ENCODE results near the gene MRPL55. TPM values are rescaled to one million over a fixed set of nuclear protein-coding genes. Genes with fewer than 3 reads are reported as not detected.

The MRPL55 gene
- polyA plus RNA-seq, 1 experiment = 80.8 TPM

DNA sequence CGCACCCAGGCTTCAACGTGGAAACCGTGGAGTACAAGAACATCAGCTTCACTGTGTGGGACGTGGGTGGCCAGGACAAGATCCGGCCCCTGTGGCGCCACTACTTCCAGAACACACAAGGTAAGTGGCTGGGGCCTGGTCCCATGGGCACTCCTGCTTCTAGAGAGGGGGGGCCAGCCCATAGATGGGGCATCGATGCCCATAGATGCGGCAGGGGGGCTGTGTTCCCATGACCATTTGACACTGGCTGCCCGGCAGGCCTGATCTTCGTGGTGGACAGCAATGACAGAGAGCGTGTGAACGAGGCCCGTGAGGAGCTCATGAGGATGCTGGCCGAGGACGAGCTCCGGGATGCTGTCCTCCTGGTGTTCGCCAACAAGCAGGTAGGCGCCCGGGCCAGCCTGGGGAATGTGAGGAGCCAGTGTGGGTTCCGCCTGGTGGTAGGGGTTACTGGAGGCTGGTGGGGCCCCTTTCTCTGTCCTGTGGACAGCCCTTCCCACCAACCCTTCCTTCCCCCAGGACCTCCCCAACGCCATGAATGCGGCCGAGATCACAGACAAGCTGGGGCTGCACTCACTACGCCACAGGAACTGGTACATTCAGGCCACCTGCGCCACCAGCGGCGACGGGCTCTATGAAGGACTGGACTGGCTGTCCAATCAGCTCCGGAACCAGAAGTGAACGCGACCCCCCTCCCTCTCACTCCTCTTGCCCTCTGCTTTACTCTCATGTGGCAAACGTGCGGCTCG is 11.6 kb downstream of the MRPL55 start:
- POLR2A ChIA-PET = no interaction called here
- TF ChIP-seq, protein P1, sequence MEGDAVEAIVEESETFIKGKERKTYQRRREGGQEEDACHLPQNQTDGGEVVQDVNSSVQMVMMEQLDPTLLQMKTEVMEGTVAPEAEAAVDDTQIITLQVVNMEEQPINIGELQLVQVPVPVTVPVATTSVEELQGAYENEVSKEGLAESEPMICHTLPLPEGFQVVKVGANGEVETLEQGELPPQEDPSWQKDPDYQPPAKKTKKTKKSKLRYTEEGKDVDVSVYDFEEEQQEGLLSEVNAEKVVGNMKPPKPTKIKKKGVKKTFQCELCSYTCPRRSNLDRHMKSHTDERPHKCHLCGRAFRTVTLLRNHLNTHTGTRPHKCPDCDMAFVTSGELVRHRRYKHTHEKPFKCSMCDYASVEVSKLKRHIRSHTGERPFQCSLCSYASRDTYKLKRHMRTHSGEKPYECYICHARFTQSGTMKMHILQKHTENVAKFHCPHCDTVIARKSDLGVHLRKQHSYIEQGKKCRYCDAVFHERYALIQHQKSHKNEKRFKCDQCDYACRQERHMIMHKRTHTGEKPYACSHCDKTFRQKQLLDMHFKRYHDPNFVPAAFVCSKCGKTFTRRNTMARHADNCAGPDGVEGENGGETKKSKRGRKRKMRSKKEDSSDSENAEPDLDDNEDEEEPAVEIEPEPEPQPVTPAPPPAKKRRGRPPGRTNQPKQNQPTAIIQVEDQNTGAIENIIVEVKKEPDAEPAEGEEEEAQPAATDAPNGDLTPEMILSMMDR (IDR thresholded peaks at IDR 0.05; ENCODE audit: insufficient read depth, low read depth, low read length) = no peak
- CTCF ChIA-PET = interaction anchor here (0.5 to 1.1 kb wide), 2 partner anchors 93 to 336 kb away, joined by 3 read pairs; no protein-coding TSS in a partner anchor

DNA sequence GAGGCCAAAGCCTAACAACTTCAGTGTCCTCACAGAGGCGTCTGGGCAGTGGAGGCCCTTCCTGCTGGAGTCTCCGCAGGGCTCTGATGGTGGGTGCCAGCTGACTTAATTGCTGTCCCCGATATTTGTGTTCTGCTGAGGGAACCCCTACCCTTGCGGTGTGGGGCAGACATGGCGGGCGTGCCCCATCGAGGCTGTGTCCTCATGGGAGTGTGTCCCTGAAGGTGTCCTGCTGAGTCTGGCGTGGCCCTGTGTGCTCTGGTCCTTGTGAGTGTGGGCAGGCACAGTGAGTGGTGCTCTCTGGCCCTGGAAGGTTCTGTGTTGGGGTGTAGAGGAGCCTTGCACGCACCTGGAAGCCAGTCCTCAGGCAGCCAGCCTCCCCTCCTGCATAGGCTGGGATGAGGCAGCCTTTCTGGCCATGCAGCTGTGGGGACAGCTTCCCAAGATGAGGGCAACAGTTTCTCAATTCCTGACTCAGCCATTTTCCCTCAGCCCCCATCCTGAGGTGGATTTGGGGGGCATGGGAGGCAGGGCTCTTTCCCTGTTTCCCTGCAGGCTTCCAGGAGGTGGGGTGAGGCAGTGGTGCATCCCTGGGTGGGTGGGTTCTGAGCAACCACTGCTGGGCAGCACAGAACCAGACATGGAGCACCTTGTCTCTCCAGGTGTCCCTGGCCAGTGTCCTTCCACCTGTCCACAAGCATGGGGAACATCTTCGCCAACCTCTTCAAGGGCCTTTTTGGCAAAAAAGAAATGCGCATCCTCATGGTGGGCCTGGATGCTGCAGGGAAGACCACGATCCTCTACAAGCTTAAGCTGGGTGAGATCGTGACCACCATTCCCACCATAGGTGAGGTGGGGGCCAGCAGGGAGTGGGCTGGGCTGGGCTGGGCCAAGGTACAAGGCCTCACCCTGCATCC is 12.4 kb downstream of the MRPL55 start:
- Histone ChIP-seq H3K36me3 (ENCODE audit: control insufficient read depth, insufficient read depth, low read length) (peaks cover 41% of the 10 kb centered on the region), H3K4me3 (ENCODE audit: low read depth, low read length) (no peak overlapping the region), H3K27me3 (ENCODE audit: control insufficient read depth, insufficient read depth, low read length) (no peaks in the 10 kb centered on the region)
- no peak for DNase-seq (ENCODE audit: low read depth)
- ChIA-PET POLR2A (no interaction called here), CTCF (interaction anchor here (1.1 kb wide), 1 partner anchor 335 kb away, joined by 3 read pairs; no protein-coding TSS in a partner anchor)
- TF ChIP-seq, protein P1 (IDR thresholded peaks at IDR 0.05; ENCODE audit: insufficient read depth, low read depth, low read length) = no peak

More for the DNA sequence above, 11.6 kb downstream of the MRPL55 start:
- no peak overlapping the region for H3K4me3 ChIP-seq (ENCODE audit: low read depth, low read length)
- no peak for DNase-seq (ENCODE audit: low read depth)
- peaks cover 37% of the 10 kb centered on the region for H3K36me3 ChIP-seq (ENCODE audit: control insufficient read depth, insufficient read depth, low read length)
- H3K27me3 ChIP-seq (ENCODE audit: control insufficient read depth, insufficient read depth, low read length) = no peaks in the 10 kb centered on the region

DNA sequence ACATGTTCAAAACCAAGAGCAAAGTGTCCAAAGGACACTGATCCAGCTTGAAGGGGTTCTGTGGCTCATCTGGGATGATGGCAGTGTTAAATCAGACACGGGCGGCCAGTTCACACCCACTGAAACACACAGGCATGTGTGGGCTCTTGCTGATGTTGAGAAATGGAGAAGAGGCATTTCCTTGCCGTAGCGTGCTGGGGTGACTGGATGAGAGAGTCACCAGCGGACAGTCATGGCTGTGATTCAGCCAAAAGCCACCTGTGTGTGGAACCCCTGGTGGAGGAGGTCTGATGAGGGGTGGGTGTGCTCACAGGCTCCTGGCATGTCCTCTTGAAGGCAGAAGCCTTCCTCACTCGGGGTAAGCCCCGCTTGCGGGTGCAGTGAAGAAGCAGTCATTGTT is 13.2 kb downstream of the MRPL55 start:
- ChIA-PET CTCF (no interaction called here), POLR2A (no interaction called here)
- H3K36me3 ChIP-seq (ENCODE audit: control insufficient read depth, insufficient read depth, low read length) = peaks cover 40% of the 10 kb centered on the region
- no peak for DNase-seq (ENCODE audit: low read depth)
- TF ChIP-seq, protein P1 (IDR thresholded peaks at IDR 0.05; ENCODE audit: insufficient read depth, low read depth, low read length) = no peak
- no peak overlapping the region for H3K4me3 ChIP-seq (ENCODE audit: low read depth, low read length)
- no peaks in the 10 kb centered on the region for H3K27me3 ChIP-seq (ENCODE audit: control insufficient read depth, insufficient read depth, low read length)

DNA sequence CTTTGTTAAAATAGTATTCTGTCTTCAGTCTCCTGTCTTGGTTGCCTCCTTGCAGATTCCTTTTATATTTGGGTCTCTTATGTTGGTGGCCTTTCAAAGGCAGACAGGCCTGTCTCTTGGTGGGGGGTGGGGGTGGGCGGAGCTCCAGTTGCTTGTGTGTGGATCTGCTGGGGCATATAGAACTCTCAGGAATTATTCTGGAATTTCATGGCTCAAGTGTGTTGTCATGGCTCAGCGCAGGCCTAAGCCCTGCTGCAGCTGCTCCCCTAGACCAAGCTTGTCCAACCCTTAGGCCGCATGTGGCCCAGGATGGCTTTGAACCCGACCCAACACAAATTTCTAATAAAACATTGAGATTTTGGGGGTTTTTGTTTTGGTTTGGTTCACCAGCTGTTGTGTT is 13.9 kb downstream of the MRPL55 start:
- ChIA-PET POLR2A (no interaction called here), CTCF (no interaction called here)
- H3K4me3 ChIP-seq (ENCODE audit: low read depth, low read length) = no peak overlapping the region
- no peak for DNase-seq (ENCODE audit: low read depth)
- no peaks in the 10 kb centered on the region for H3K27me3 ChIP-seq (ENCODE audit: control insufficient read depth, insufficient read depth, low read length)
- peaks cover 38% of the 10 kb centered on the region for H3K36me3 ChIP-seq (ENCODE audit: control insufficient read depth, insufficient read depth, low read length)
- TF ChIP-seq, protein P1 (IDR thresholded peaks at IDR 0.05; ENCODE audit: insufficient read depth, low read depth, low read length) = no peak

DNA sequence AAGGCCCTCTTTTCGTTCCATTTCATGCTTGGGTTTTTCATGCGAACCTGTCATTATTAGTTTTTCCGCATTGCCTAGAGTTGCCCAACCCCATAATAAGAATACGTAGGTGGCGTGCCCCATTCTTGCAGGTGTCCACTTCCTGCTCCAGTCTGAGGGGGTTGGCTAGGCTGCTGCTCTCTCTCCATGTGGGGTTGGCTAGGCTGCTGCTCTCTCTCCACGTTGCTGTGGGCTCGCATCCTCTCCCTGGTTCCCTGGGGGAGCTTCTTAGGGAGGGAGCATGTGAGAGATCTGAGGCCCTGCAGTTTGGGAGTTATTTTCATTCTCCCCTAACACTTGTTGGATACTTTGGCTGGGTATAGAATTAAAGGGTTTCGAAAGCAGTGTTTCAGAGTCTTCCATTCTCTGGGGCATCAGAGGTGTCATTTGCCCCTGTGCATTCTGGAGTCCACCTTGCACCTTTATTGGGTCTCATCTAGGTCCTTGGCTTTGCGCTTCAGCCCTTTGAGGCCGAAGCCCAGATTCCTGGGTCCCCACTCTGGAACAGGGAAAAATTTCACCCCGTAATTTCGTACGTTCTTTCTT is 14.6 kb downstream of the MRPL55 start:
- CTCF ChIA-PET = no interaction called here
- DNase-seq (ENCODE audit: low read depth) = no peak
- Histone ChIP-seq H3K36me3 (ENCODE audit: control insufficient read depth, insufficient read depth, low read length) (peaks cover 37% of the 10 kb centered on the region), H3K4me3 (ENCODE audit: low read depth, low read length) (no peak overlapping the region), H3K27me3 (ENCODE audit: control insufficient read depth, insufficient read depth, low read length) (no peaks in the 10 kb centered on the region)
- TF ChIP-seq, protein P1 (IDR thresholded peaks at IDR 0.05; ENCODE audit: insufficient read depth, low read depth, low read length) = no peak
- POLR2A ChIA-PET = no interaction called here
